H1 (cell line): ENCODE results near the gene KMT2A. TPM values are rescaled to one million over a fixed set of nuclear protein-coding genes. Genes with fewer than 3 reads are reported as not detected.

Experiments
- CTCF ChIA-PET: fragments of 300-600 bp; sonication (Branson Sonifier 250); formaldehyde crosslinking; loops from one replicate; lab custom pipeline; 2021; ENCODE audit not compliant: partially characterized antibody; lab: Charles Lee
- POLR2A ChIA-PET: fragments of 300-600 bp; sonication (Branson Sonifier 250); formaldehyde crosslinking; loops from one replicate; lab custom pipeline; 2021; ENCODE audit warnings: inconsistent platforms; ENCODE audit not compliant: partially characterized antibody; lab: Charles Lee
- DNase-seq, 2 experiments: peaks; one replicate each; pipeline versions ENCODE4 v3.0.0 to v3.0.0-alpha.2; 2010 to 2022; ENCODE audit warnings: low spot score in 2 of 2, low read depth in 1 of 2, mixed read lengths in 1 of 2
- FAIRE-seq: peaks from 2 replicates; lab custom pipeline; 2011; peaks lifted over from hg19 to GRCh38; lab: Jason Lieb, UNC
- H2AFZ ChIP-seq: 2 replicates; pipeline ENCODE4 v1.8.1; 2012; ENCODE audit warnings: low read length, inconsistent platforms
- H2AK5ac ChIP-seq: 2 replicates; pipeline ENCODE4 v1.6.1; 2013; ENCODE audit warnings: low read depth, low read length
- H2BK120ac ChIP-seq: replicated peaks from 2 replicates; pipeline ENCODE3; 2013; ENCODE audit warnings: low read depth, low read length, inconsistent platforms
- H2BK12ac ChIP-seq: 2 replicates; pipeline ENCODE4 v1.6.1; 2013; ENCODE audit warnings: low read depth, low read length
- H2BK15ac ChIP-seq: 2 replicates; pipeline ENCODE4 v1.6.1; 2013; ENCODE audit warnings: low read length
- H2BK20ac ChIP-seq: 2 replicates; pipeline ENCODE4 v1.6.1; 2013; ENCODE audit warnings: low read length
- H2BK5ac ChIP-seq: 2 replicates; pipeline ENCODE4 v1.6.1; 2013; ENCODE audit warnings: low read depth, low read length
- H3K14ac ChIP-seq: 2 replicates; pipeline ENCODE4 v1.6.1; 2013; ENCODE audit warnings: inconsistent platforms; ENCODE audit not compliant: insufficient read length
- H3K18ac ChIP-seq: 2 replicates; pipeline ENCODE4 v1.6.1; 2013; ENCODE audit warnings: low read length; ENCODE audit errors: extremely low read depth
- H3K23ac ChIP-seq: 2 replicates; pipeline ENCODE4 v1.6.1; 2013; ENCODE audit warnings: inconsistent platforms; ENCODE audit not compliant: insufficient read length
- H3K23me2 ChIP-seq: 2 replicates; pipeline ENCODE4 v1.6.1; 2013; ENCODE audit warnings: low read depth, low read length
- H3K27ac ChIP-seq: 2 replicates; pipeline ENCODE4 v1.6.1; 2011; ENCODE audit warnings: low read depth, low read length, inconsistent platforms
- H3K27me3 ChIP-seq, 4 experiments: replicated peaks in 1 of 4; 1 replicate in 1 of 4; 2 replicates in 3 of 4; pipeline versions ENCODE4 v1.6.1 to v1.8.1; 2011 to 2013; ENCODE audit warnings: low read length in 3 of 4, mild to moderate bottlenecking in 3 of 4, inconsistent platforms in 2 of 4, mixed read lengths in 2 of 4, moderate library complexity in 1 of 4; ENCODE audit not compliant: control insufficient read depth in 3 of 4, insufficient read depth in 3 of 4; ENCODE audit errors: extremely low read depth in 1 of 4
- H3K36me3 ChIP-seq, 4 experiments: 2 replicates each; pipeline versions ENCODE4 v1.6.1 to v1.8.1; 2011 to 2013; ENCODE audit warnings: mild to moderate bottlenecking in 4 of 4, low read length in 3 of 4, moderate library complexity in 2 of 4, control low read depth in 1 of 4, inconsistent platforms in 1 of 4; ENCODE audit not compliant: insufficient read depth in 4 of 4, control insufficient read depth in 2 of 4
- H3K4ac ChIP-seq: replicated peaks from 2 replicates; pipeline ENCODE3; 2013; ENCODE audit warnings: low read length, low read depth, mixed read lengths, inconsistent platforms; ENCODE audit not compliant: insufficient read length
- H3K4me1 ChIP-seq, 4 experiments: replicated peaks in 1 of 4; 1 replicate in 1 of 4; 2 replicates in 3 of 4; pipeline versions ENCODE4 v1.6.1 to v1.8.1; 2011 to 2013; ENCODE audit warnings: low read length in 3 of 4, inconsistent platforms in 2 of 4, mixed read lengths in 1 of 4; ENCODE audit not compliant: insufficient read depth in 4 of 4, control insufficient read depth in 3 of 4
- H3K4me2 ChIP-seq, 2 experiments: 2 replicates each; pipeline versions ENCODE4 v1.6.1 to v1.8.1; 2011 to 2013; ENCODE audit warnings: low read depth in 2 of 2, low read length in 2 of 2, control low read depth in 1 of 2, inconsistent platforms in 1 of 2, mild to moderate bottlenecking in 1 of 2; ENCODE audit not compliant: insufficient read depth in 1 of 2
- H3K4me3 ChIP-seq, 4 experiments: fragments of 200-600, 300-600 bp in 1 of 4; sonication (generic), shearing (Covaris generic), sonication (Bioruptor Twin) in 1 of 4; 2 replicates each; pipeline versions ENCODE4 v1.5.1 to v1.8.1; 2011 to 2016; ENCODE audit warnings: low read length in 4 of 4, low read depth in 3 of 4, control low read depth in 2 of 4, inconsistent platforms in 2 of 4, mild to moderate bottlenecking in 2 of 4, mixed read lengths in 1 of 4, moderate library complexity in 1 of 4; ENCODE audit not compliant: insufficient read depth in 2 of 4; ENCODE audit errors: extremely low read depth in 1 of 4
- H3K56ac ChIP-seq: replicated peaks from 2 replicates; pipeline ENCODE3; 2013; ENCODE audit warnings: low read depth, mild to moderate bottlenecking, mixed read lengths, low read length, inconsistent platforms; ENCODE audit not compliant: insufficient read length
- H3K79me1 ChIP-seq: 2 replicates; pipeline ENCODE4 v1.6.1; 2013; ENCODE audit warnings: low read depth, low read length, control low read depth
- H3K79me2 ChIP-seq, 2 experiments: 2 replicates each; pipeline versions ENCODE4 v1.6.1 to v1.8.1; 2012 to 2013; ENCODE audit warnings: low read length in 2 of 2, mild to moderate bottlenecking in 2 of 2, inconsistent platforms in 1 of 2; ENCODE audit not compliant: insufficient read depth in 2 of 2, control insufficient read depth in 1 of 2
- H3K9ac ChIP-seq, 4 experiments: replicated peaks in 1 of 4; 1 replicate in 1 of 4; 2 replicates in 3 of 4; pipeline versions ENCODE4 v1.6.1 to v1.8.1; 2011 to 2013; ENCODE audit warnings: low read depth in 3 of 4, low read length in 3 of 4, control low read depth in 2 of 4, mild to moderate bottlenecking in 2 of 4, moderate library complexity in 2 of 4, inconsistent platforms in 1 of 4; ENCODE audit errors: extremely low read depth in 1 of 4
- H3K9me3 ChIP-seq, 2 experiments: 2 replicates each; pipeline versions ENCODE4 v1.6.1 to v1.8.1; 2012 to 2013; ENCODE audit warnings: mild to moderate bottlenecking in 2 of 2, moderate library complexity in 2 of 2, control low read depth in 1 of 2, inconsistent platforms in 1 of 2, low read depth in 1 of 2, low read length in 1 of 2, mixed read lengths in 1 of 2; ENCODE audit not compliant: insufficient read depth in 2 of 2
- H4K20me1 ChIP-seq, 2 experiments: replicated peaks in 1 of 2; 2 replicates each; pipeline versions ENCODE3 to v1.8.1; 2011 to 2013; ENCODE audit warnings: inconsistent platforms in 2 of 2, low read length in 2 of 2, mild to moderate bottlenecking in 1 of 2; ENCODE audit not compliant: insufficient read depth in 2 of 2, control insufficient read depth in 1 of 2
- H4K5ac ChIP-seq: 2 replicates; pipeline ENCODE4 v1.6.1; 2013; ENCODE audit warnings: low read length, low read depth, mixed read lengths, inconsistent platforms; ENCODE audit not compliant: insufficient read length
- H4K8ac ChIP-seq: 2 replicates; pipeline ENCODE4 v1.8.0; 2013; ENCODE audit warnings: mild to moderate bottlenecking, moderate library complexity, low read length, inconsistent platforms; ENCODE audit not compliant: insufficient read depth; ENCODE audit errors: extremely low read depth
- H4K91ac ChIP-seq: replicated peaks from 2 replicates; pipeline ENCODE3; 2013; ENCODE audit warnings: low read length, mixed read lengths, inconsistent platforms; ENCODE audit not compliant: insufficient read length
- FOSL1 ChIP-seq: IDR thresholded peaks from 2 replicates; pipeline ENCODE4 v1.6.1; 2011; ENCODE audit warnings: mild to moderate bottlenecking, low read depth, low read length, moderate library complexity; ENCODE audit not compliant: insufficient read depth
- GABPA ChIP-seq: IDR thresholded peaks from 2 replicates; pipeline ENCODE4 v1.6.1; 2011; ENCODE audit warnings: mild to moderate bottlenecking, low read length, moderate library complexity, borderline replicate concordance; ENCODE audit not compliant: insufficient read depth
- PHF8 ChIP-seq: fragments of 200-600 bp; sonication (generic); conservative IDR thresholded peaks from 2 replicates; pipeline ENCODE4 v1.7.1; 2012; ENCODE audit warnings: low read depth, mild to moderate bottlenecking, inconsistent platforms, low read length, moderate library complexity
- POU5F1 ChIP-seq: IDR thresholded peaks from 2 replicates; pipeline ENCODE4 v1.6.1; 2011; ENCODE audit warnings: low read depth, mild to moderate bottlenecking, low read length, moderate library complexity
- SIN3A ChIP-seq, 2 experiments: IDR thresholded peaks in 1 of 2; conservative IDR thresholded peaks in 1 of 2; 2 replicates each; pipeline ENCODE4 v1.6.1; 2011 to 2012; ENCODE audit warnings: low read length in 2 of 2, improper control_type of control experiment in 1 of 2, low read depth in 1 of 2, mild to moderate bottlenecking in 1 of 2
- SP4 ChIP-seq: IDR thresholded peaks from 2 replicates; pipeline ENCODE4 v1.6.1; 2012; ENCODE audit warnings: low read length, inconsistent platforms
- TAF1 ChIP-seq: IDR thresholded peaks from 2 replicates; pipeline ENCODE4 v1.6.1; 2011; ENCODE audit warnings: mild to moderate bottlenecking, low read depth, low read length
- TBP ChIP-seq: IDR thresholded peaks from 2 replicates; pipeline ENCODE4 v1.6.1; 2011; ENCODE audit warnings: low read depth, low read length, improper control_type of control experiment
- YY1 ChIP-seq: IDR thresholded peaks from 2 replicates; pipeline ENCODE4 v1.6.1; 2011; ENCODE audit warnings: low read depth, mild to moderate bottlenecking, low read length
- ZNF274 ChIP-seq: IDR thresholded peaks from 2 replicates; pipeline ENCODE4 v1.7.0; 2012; ENCODE audit warnings: low read length, borderline replicate concordance; ENCODE audit errors: extremely low read depth
- WGBS, 2 experiments: shearing (Covaris generic) in 1 of 2; methylation state at CpG; one replicate each; pipeline versions ENCODE4 v1.1.6 to v1.1.7; 2013 to 2015; ENCODE audit warnings: low lambda C conversion rate in 2 of 2, mixed read lengths in 2 of 2, inconsistent platforms in 1 of 2, low coverage in 1 of 2, missing lambda C conversion rate in 1 of 2; ENCODE audit not compliant: insufficient replicate concordance in 2 of 2, insufficient coverage in 1 of 2, insufficient read length in 1 of 2; ENCODE audit errors: extremely low coverage in 1 of 2, missing lambda C conversion rate in 1 of 2; 5-methylcytosine and 5-hydroxymethylcytosine counted together
- polyA plus RNA-seq, 7 experiments: library from polyadenylated mRNA; depleted of rRNA in 3 of 7; stranded (reverse) in 5 of 7; unstranded in 2 of 7; fragments of >200 nt in 5 of 7; fragments of 200-250 nt in 2 of 7; gene quantifications; 1 replicate in 5 of 7; 2 replicates in 1 of 7; 4 replicates in 1 of 7; pipeline versions ENCODE4 v1.2.1 to v1.2.3, GENCODE V29; 2011 to 2013; ENCODE audit warnings: missing spikeins in 2 of 7, mixed read lengths in 2 of 7
- total RNA-seq: library from RNA; stranded (reverse); fragmentation: NEBNext Ultra II Directional; extraction: Animal tissue kit (Norgen Biotek cat#: 25700); gene quantifications from 2 replicates; pipeline ENCODE4 v1.2.1, GENCODE V29; 2021
- TF ChIP-seq, protein P1 (sequence below): IDR thresholded peaks from 2 replicates; pipeline ENCODE4 v1.6.1; 2012; ENCODE audit warnings: inconsistent platforms

Gene KMT2A
- total and polyA plus RNA-seq, 2 of the 8 experiments (the other 6 are each of a cell fraction or from before 2014, with no cell fraction given): 35.9 to 62.1 TPM

DNA sequence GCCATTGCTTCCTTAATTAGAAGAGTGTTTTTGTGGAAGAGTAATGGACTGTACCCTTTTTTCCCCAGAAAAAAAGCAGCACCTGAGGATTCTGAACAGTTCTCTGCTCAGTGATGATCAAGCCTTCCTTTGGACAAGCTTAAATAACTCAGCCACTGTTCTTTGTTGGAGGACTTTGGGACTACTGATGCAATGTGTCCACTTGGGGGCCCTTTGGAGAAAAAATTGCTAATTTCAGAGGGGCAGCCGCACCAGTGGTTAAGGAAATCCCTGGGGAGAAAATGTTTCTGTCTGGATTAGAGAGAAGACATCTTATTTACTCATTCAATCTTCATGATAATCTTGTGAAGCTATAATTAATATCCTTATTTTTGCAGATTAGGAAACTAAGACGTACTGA lies 5.3 kb upstream of the KMT2A start:
- Histone ChIP-seq H2BK5ac (no peak overlapping the region), H2BK20ac (no peak overlapping the region), H3K79me2 (no peaks in the 10 kb centered on the region), H3K27me3 (no peaks in the 10 kb centered on the region), H2BK15ac (no peak overlapping the region), H2BK120ac (no peak overlapping the region), H4K20me1 (no peaks in the 10 kb centered on the region), H3K36me3 (no peaks in the 10 kb centered on the region), H3K23ac (no peak overlapping the region), H3K14ac (no peak overlapping the region), H3K9ac (no peak overlapping the region), H4K91ac (no peak overlapping the region), H2AFZ (no peak overlapping the region), H3K4me2 (no peak overlapping the region), H3K27ac (no peak overlapping the region), H4K5ac (no peak overlapping the region), H3K23me2 (peaks cover 13% of the 10 kb centered on the region), H2AK5ac (no peak overlapping the region), H3K4me1 (peaks cover 0 to 9% (median 1%) of the 10 kb centered on the region in 4 experiments; a peak in 4 of 7 replicates), H4K8ac (no peak overlapping the region), H3K4me3 (no peak overlapping the region), H3K79me1 (no peaks in the 10 kb centered on the region), H3K56ac (no peak overlapping the region), H3K9me3 (no peaks in the 10 kb centered on the region), H2BK12ac (no peak overlapping the region), H3K18ac (no peak overlapping the region), H3K4ac (no peak overlapping the region)
- POLR2A ChIA-PET: interaction anchor here (1.0 to 1.4 kb wide), 2 partner anchors 15 to 18 kb away, joined by 3 to 5 read pairs; no protein-coding TSS in a partner anchor
- WGBS, 2 experiments: 87% methylated on average over 2 of the region's 2 CpGs; no CpG with 5 or more reads in 1 of the 2 experiments
- CTCF ChIA-PET: interaction anchor here (0.6 to 1.5 kb wide), 3 partner anchors 17 to 885 kb away, joined by 3 to 4 read pairs (median 3); no protein-coding TSS in a partner anchor
- TF ChIP-seq SP4 (no peak), YY1 (no peak), FOSL1 (no peak), SIN3A (conservative IDR thresholded peaks at IDR 0.05 in 1 of 2, IDR thresholded peaks at IDR 0.05 in 1 of 2; ENCODE audit: low read depth in 1 of 2, low read length in 2 of 2) (no peak), TAF1 (no peak), POU5F1 (no peak), TBP (no peak), ZNF274 (no peak), PHF8 (no peak), GABPA (no peak)
- TF ChIP-seq, protein P1, sequence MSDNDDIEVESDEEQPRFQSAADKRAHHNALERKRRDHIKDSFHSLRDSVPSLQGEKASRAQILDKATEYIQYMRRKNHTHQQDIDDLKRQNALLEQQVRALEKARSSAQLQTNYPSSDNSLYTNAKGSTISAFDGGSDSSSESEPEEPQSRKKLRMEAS: no peak
- FAIRE-seq: no peak
- no peak for DNase-seq
